MM.1S (cell line): ENCODE measurements around the gene OR10A2.
"Not testable (repeated sequence)": the region's sequence is repeated elsewhere in the genome, so short reads cannot be mapped to it uniquely, and the experiment has no call there.

Source experiments
- DNase-seq: peaks from one replicate; pipeline ENCODE4 v3.0.0-alpha.2; 2015
- H2AFZ ChIP-seq: fragments of 300-600 bp; sonication (generic); 2 replicates; pipeline ENCODE4 v1.6.0; 2016; ENCODE audit warnings: antibody characterized with exemption, low read length
- H3F3A ChIP-seq: fragments of 300-600 bp; sonication (generic); 2 replicates; pipeline ENCODE4 v1.6.1; 2016; ENCODE audit warnings: mild to moderate bottlenecking, antibody characterized with exemption, low read length, moderate library complexity, mixed read lengths; ENCODE audit not compliant: insufficient read depth
- H3K27ac ChIP-seq: fragments of 300-600 bp; sonication (generic); 2 replicates; pipeline ENCODE4 v1.5.1; 2016; ENCODE audit warnings: mild to moderate bottlenecking, low read length
- H3K27me3 ChIP-seq: fragments of 300-600 bp; sonication (generic); replicated peaks from 2 replicates; pipeline ENCODE4 v1.6.0; 2016; ENCODE audit warnings: low read length; ENCODE audit not compliant: insufficient read depth
- H3K36me3 ChIP-seq: fragments of 300-600 bp; sonication (generic); replicated peaks from 2 replicates; pipeline ENCODE4 v1.6.1; 2016; ENCODE audit warnings: mild to moderate bottlenecking, low read length, mixed read lengths; ENCODE audit not compliant: insufficient read depth
- H3K4me1 ChIP-seq: fragments of 300-600 bp; sonication (generic); 2 replicates; pipeline ENCODE4 v1.6.1; 2016; ENCODE audit warnings: low read length, mixed read lengths
- H3K4me2 ChIP-seq: fragments of 300-600 bp; sonication (generic); 2 replicates; pipeline ENCODE4 v1.6.0; 2016; ENCODE audit warnings: low read depth, low read length
- H3K4me3 ChIP-seq: fragments of 300-600 bp; sonication (generic); 2 replicates; pipeline ENCODE4 v1.5.1; 2016; ENCODE audit warnings: low read length, mixed read lengths
- H3K79me2 ChIP-seq: fragments of 300-600 bp; sonication (generic); 2 replicates; pipeline ENCODE4 v1.6.1; 2016; ENCODE audit warnings: mixed run types, low read length, mixed read lengths
- H3K9ac ChIP-seq: fragments of 300-600 bp; sonication (generic); 2 replicates; pipeline ENCODE4 v1.6.1; 2016; ENCODE audit warnings: low read length, mixed read lengths
- H3K9me2 ChIP-seq: fragments of 300-600 bp; sonication (generic); replicated peaks from 2 replicates; pipeline ENCODE4 v1.6.1; 2016; ENCODE audit warnings: mild to moderate bottlenecking, low read length, mixed read lengths; ENCODE audit not compliant: insufficient read depth
- H3K9me3 ChIP-seq: fragments of 300-600 bp; sonication (generic); replicated peaks from 2 replicates; pipeline ENCODE4 v1.6.1; 2016; ENCODE audit warnings: mild to moderate bottlenecking, low read length, mixed read lengths; ENCODE audit not compliant: insufficient read depth
- H4K20me1 ChIP-seq: fragments of 300-600 bp; sonication (generic); 2 replicates; pipeline ENCODE4 v1.6.1; 2016; ENCODE audit warnings: mild to moderate bottlenecking, low read length, moderate library complexity, mixed read lengths; ENCODE audit not compliant: insufficient read depth
- EZH2 ChIP-seq: fragments of 300-600 bp; sonication (generic); optimal IDR thresholded peaks from 2 replicates; pipeline ENCODE3; 2017; ENCODE audit warnings: low read depth, mild to moderate bottlenecking, antibody characterized with exemption, low read length, mixed read lengths
- EZH2phosphoT487 ChIP-seq: fragments of 300-600 bp; sonication (generic); IDR thresholded peaks from 2 replicates; pipeline ENCODE4 v1.6.1; 2018; ENCODE audit warnings: antibody characterized with exemption, low read length
- TF ChIP-seq, protein P1 (sequence below): fragments of 300-600 bp; sonication (generic); IDR thresholded peaks from 2 replicates; pipeline ENCODE4 v1.5.1; 2016; ENCODE audit warnings: antibody characterized with exemption, low read length, mixed read lengths

Gene OR10A2

DNA sequence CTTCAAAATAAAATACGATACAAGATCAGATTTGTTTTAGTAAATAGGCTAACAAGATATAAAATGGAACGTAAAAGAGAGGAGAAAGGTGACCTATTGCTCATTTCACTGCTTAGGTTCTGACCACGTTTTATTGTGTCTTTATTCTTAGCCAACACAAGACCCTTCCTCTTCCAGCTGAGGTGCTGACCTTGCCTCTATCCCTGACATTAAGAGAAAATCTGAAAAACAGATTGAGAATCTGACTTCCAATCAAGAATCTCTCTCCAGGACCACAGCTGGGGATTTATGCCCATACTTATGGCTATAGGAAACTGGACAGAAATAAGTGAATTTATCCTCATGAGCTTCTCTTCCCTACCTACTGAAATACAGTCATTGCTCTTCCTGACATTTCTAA lies 17.5 kb upstream of the OR10A2 start, which contains the start of gene OR10A5:
TSS of gene OR10A5 (plus strand) at position 301 of the 400 bp plus-strand sequence. CDS start at position 301, 0 bp downstream.
- H3K27ac ChIP-seq = no peak within 1 kb of the TSS
- no peak within 1 kb of the TSS for H3K4me3 ChIP-seq
- no peak within 1 kb of the TSS for H3K4me2 ChIP-seq
- no peaks in the 10 kb centered on the region for H3K79me2 ChIP-seq
- H3K9me2 ChIP-seq = no peaks in the 10 kb centered on the region; the same call in 1 of the 2 replicates
- H3K9me3 ChIP-seq = no peaks in the 10 kb centered on the region
- H2AFZ ChIP-seq = no peak within 1 kb of the TSS
- TF ChIP-seq, protein P1, sequence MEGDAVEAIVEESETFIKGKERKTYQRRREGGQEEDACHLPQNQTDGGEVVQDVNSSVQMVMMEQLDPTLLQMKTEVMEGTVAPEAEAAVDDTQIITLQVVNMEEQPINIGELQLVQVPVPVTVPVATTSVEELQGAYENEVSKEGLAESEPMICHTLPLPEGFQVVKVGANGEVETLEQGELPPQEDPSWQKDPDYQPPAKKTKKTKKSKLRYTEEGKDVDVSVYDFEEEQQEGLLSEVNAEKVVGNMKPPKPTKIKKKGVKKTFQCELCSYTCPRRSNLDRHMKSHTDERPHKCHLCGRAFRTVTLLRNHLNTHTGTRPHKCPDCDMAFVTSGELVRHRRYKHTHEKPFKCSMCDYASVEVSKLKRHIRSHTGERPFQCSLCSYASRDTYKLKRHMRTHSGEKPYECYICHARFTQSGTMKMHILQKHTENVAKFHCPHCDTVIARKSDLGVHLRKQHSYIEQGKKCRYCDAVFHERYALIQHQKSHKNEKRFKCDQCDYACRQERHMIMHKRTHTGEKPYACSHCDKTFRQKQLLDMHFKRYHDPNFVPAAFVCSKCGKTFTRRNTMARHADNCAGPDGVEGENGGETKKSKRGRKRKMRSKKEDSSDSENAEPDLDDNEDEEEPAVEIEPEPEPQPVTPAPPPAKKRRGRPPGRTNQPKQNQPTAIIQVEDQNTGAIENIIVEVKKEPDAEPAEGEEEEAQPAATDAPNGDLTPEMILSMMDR = no peak
- no peak for TF ChIP-seq EZH2
- no peak for TF ChIP-seq EZH2phosphoT487
- H3K27me3 ChIP-seq = no peaks in the 10 kb centered on the region
- no peak for DNase-seq
- no peaks in the 10 kb centered on the region for H3F3A ChIP-seq
- no peaks in the 10 kb centered on the region for H3K4me1 ChIP-seq
- H3K36me3 ChIP-seq = no peaks in the 10 kb centered on the region
- no peaks in the 10 kb centered on the region for H4K20me1 ChIP-seq
- no peak within 1 kb of the TSS for H3K9ac ChIP-seq

DNA sequence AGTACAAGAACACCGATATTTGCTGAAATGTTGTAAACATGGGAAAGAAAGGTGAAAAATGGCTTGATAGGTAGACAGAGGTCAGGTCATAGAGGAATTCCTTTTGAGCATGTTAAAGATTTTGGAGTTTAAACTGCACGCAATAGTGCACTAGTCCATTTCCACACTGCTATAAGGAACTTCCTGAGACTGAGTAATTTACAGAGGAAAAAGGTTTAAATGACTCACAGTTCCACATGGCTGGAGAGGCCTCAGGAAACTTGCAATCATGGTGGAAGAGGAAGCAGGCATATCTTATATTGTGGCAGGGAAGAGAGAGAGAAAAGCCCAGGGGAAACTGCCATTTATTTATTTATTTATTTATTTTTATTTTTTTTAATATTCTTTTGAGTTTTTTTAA lies 12.3 kb upstream of the OR10A2 start:
- H3K4me1 ChIP-seq = no peaks in the 10 kb centered on the region
- no peak overlapping the region for H2AFZ ChIP-seq
- no peaks in the 10 kb centered on the region for H4K20me1 ChIP-seq
- H3K79me2 ChIP-seq = no peaks in the 10 kb centered on the region
- no peak overlapping the region for H3K4me2 ChIP-seq
- no peaks in the 10 kb centered on the region for H3K27me3 ChIP-seq
- DNase-seq = no peak
- no peaks in the 10 kb centered on the region for H3K9me2 ChIP-seq
- H3K4me3 ChIP-seq = no peak overlapping the region
- H3K9ac ChIP-seq = no peak overlapping the region
- H3K9me3 ChIP-seq = no peaks in the 10 kb centered on the region
- no peak overlapping the region for H3K27ac ChIP-seq
- H3F3A ChIP-seq = no peaks in the 10 kb centered on the region
- TF ChIP-seq EZH2 = no peak
- TF ChIP-seq EZH2phosphoT487 = no peak
- TF ChIP-seq, protein P1 = no peak
- no peaks in the 10 kb centered on the region for H3K36me3 ChIP-seq

DNA sequence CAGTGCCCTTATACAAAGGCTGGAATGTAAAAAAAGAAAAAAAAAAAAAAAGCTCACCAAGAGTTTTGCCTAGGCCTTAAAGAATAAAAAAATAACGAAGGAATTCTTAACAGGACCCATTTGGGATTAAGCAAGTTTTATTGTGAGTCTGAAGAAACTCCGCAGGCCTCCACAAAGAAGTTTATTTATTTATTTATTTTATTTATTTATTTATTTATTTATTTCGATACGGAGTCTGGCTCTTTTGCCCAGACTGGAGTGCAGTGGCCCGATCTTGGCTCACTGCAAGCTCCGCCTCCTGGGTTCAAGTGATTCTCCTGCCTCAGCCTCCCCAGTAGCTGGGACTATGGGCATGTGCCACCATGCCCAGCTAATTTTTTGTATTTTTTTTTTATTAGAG lies 8.1 kb upstream of the OR10A2 start:
- H3K9me3 ChIP-seq, H3K36me3 ChIP-seq, H3K4me2 ChIP-seq, H3K9me2 ChIP-seq, H3K4me3 ChIP-seq, H3K27me3 ChIP-seq, H3F3A ChIP-seq, H3K27ac ChIP-seq, H3K79me2 ChIP-seq, DNase-seq, H4K20me1 ChIP-seq, H3K9ac ChIP-seq, H2AFZ ChIP-seq: not testable (repeated sequence)
- peaks cover 13% of the 10 kb centered on the region for H3K4me1 ChIP-seq

DNA sequence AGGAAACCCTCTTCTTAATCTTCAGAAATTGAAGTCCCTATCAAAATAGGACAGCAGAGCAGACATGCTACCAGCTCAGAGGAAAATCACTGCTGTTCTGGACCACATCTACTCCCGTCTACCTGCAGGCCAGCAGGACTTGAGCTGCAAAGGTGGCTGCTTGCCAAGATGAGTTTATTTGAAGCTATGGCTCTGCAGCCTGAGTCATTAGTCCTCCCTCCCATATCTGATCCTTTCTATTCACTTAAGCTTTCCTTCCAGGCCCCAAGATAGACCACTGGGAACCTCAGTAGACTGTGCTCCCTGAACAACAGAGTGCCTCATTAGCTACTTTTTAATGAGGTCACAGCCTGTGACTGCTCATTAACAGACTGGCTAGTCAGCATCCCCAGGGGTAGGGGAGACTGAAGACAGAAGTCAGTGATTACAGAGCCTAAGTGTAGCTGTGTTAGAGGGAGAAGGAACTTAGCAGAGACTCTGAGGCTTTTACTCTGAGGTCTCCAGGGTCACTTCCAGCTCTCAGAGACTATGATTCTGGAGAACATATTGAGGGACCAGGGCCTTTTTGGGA lies 6.8 kb upstream of the OR10A2 start:
- Histone ChIP-seq H3K79me2 (no peaks in the 10 kb centered on the region), H4K20me1 (no peaks in the 10 kb centered on the region), H3K9ac (no peak overlapping the region), H3K9me3 (no peaks in the 10 kb centered on the region), H3K4me2 (no peak overlapping the region), H3K36me3 (no peaks in the 10 kb centered on the region), H3K4me1 (peaks cover 13% of the 10 kb centered on the region), H3K4me3 (no peak overlapping the region), H3K9me2 (no peaks in the 10 kb centered on the region), H3K27ac (no peak overlapping the region), H3K27me3 (no peaks in the 10 kb centered on the region), H3F3A (0 out of 2 replicates have a peak, but pooled peaks cover 3% of the 10 kb centered on the region), H2AFZ (no peak overlapping the region)
- TF ChIP-seq EZH2 = no peak
- TF ChIP-seq EZH2phosphoT487 = no peak
- TF ChIP-seq, protein P1 = no peak
- no peak for DNase-seq
